LNCAP (cell line): ENCODE results near the gene MDH1.

ENCODE experiments used
- TF ChIP-seq, protein P1 (sequence below): fragments of 450-650 bp; IDR thresholded peaks from 2 replicates; pipeline ENCODE4 v1.5.1; 2017; ENCODE audit warnings: mild to moderate bottlenecking

The MDH1 gene

GRCh38 chr2:63562751-63563150 lies 26.0 kb upstream of the MDH1 start:
- TF ChIP-seq, protein P1, sequence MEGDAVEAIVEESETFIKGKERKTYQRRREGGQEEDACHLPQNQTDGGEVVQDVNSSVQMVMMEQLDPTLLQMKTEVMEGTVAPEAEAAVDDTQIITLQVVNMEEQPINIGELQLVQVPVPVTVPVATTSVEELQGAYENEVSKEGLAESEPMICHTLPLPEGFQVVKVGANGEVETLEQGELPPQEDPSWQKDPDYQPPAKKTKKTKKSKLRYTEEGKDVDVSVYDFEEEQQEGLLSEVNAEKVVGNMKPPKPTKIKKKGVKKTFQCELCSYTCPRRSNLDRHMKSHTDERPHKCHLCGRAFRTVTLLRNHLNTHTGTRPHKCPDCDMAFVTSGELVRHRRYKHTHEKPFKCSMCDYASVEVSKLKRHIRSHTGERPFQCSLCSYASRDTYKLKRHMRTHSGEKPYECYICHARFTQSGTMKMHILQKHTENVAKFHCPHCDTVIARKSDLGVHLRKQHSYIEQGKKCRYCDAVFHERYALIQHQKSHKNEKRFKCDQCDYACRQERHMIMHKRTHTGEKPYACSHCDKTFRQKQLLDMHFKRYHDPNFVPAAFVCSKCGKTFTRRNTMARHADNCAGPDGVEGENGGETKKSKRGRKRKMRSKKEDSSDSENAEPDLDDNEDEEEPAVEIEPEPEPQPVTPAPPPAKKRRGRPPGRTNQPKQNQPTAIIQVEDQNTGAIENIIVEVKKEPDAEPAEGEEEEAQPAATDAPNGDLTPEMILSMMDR, result no peak

DNA sequence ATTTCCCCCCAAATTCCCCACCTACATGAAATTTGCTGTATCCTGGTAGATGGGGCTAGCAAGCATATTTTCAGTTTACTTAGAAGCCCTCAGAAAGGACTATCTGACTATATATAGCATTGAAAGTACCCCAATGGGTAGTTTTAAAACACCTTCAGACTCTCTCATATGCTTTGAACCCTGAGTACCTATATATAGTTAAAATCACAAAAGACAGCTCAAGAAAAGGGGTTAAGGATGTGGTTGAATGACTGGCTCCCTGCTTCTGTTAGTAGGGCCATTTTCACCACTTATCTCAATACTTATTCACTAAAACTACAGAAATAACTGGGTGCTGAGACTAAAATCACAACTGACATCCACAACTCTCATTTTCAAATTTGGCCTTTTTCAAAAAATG lies 19.0 kb upstream of the MDH1 start:
- TF ChIP-seq, protein P1, result no peak

DNA sequence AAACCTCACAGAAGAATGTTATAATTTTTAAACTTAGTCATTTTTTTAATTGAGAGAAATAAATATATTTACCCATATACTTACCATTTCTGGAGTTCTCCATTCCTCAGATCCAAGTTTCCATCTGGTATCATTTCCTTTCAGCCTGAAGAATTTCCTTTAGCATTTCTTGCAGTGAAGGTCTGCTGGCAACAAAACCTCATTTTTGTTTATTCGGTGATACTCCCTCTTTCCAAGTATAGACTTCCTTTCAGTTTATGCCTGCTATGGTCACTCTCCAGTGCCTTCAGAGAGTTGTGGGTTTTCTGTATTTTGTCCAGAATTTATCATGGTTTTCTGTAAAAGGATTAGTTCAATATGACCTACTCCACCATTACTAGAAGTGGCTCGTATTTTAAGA lies 17.5 kb upstream of the MDH1 start:
- TF ChIP-seq, protein P1, result no peak

- TF ChIP-seq, protein P1, result no peak
Observed at GRCh38 chr2:63572001-63572400, 16.8 kb upstream of the MDH1 start.

GRCh38 chr2:63576546-63576945 lies 12.2 kb upstream of the MDH1 start:
- TF ChIP-seq, protein P1, result no peak

DNA sequence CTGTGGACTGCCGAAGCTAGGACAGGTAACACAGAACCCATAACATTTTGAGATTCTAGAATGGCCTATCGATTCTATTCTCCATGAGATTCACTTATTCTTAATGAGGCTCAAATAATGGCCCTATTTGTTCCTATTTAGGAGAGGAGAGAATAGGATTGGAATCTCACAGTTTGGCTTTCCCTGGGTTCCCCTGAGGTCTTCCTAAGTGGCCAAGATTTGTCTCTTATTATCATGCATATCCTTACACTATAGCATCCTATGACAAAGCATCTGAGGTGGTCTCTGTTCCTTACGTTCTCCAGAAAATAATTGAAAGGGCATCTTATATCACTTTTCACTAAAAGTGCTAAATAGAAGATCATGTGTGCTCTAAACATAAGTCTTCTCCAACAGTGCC lies 10.0 kb upstream of the MDH1 start:
- TF ChIP-seq, protein P1, result no peak

GRCh38 chr2:63580651-63581297 lies 8.0 kb upstream of the MDH1 start:
- TF ChIP-seq, protein P1, result no peak
